ENCODE data around the gene SERPINA6.

DNA sequence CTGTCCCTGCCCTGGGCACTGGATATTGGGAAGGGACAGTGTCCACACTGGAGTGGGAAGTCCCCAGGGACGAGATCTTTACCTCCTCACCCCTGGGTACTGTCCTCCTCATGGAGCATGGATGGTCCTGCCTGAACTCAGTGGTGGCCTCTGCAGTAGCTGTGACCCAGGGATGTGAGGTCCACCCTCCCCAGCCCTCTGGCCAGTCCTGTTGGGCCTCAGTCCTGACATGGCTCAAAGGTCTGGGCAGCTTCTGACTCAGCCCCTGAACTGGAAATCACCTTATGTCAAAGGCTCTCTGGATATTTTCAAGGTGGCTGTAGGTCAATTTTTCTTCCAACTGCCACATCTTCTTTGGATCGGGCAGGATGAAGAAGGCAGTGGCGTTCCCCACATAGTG, 40.9 kb upstream of the SERPINA6 start:
- TF ChIP-seq POLR2A (IDR thresholded peaks at IDR 0.05) (no peak), CTCF (IDR thresholded peaks at IDR 0.05) (no peak)

Measured in thyroid gland (tissue), 4 donors.